GM10248 (cell line): ENCODE results near the gene TBC1D5.

Source experiments
- CTCF ChIA-PET: fragments of 300-600 bp; sonication (Branson Sonifier 250); formaldehyde crosslinking; extraction: SDS; loops from one replicate; lab custom pipeline; 2021; ENCODE audit warnings: antibody characterized with exemption; lab: Yijun Ruan, JAX
- POLR2A ChIA-PET: fragments of 350-650 bp; sonication (Branson Sonifier 250); formaldehyde crosslinking; extraction: SDS; loops from one replicate; lab custom pipeline; 2020; ENCODE audit warnings: antibody characterized with exemption; lab: Yijun Ruan, JAX
- DNase-seq: peaks from one replicate; pipeline ENCODE4 v3.0.0; 2012; ENCODE audit errors: extremely low spot score
- CTCF ChIP-seq: IDR thresholded peaks from 2 replicates; pipeline ENCODE4 v1.5.1; 2012; ENCODE audit warnings: mild to moderate bottlenecking, low read depth; ENCODE audit errors: extremely low read depth, missing control alignments, control extremely low read depth

Gene TBC1D5

GRCh38 chr3:17234382-17234781 lies 508.0 kb downstream of the TBC1D5 start:
- TF ChIP-seq CTCF, result no peak
- CTCF ChIA-PET, result interaction anchor here (0.8 to 4.3 kb wide), 5 partner anchors 9 to 633 kb away, joined by 3 to 37 read pairs (median 4); no protein-coding TSS in a partner anchor
- DNase-seq, result no peak
- POLR2A ChIA-PET, result no interaction called here

GRCh38 chr3:17233398-17233800 lies 509.0 kb downstream of the TBC1D5 start:
- DNase-seq, result peak; percentile 28
- ChIA-PET POLR2A (no interaction called here), CTCF (interaction anchor here (0.7 to 4.3 kb wide), 13 partner anchors 8 to 632 kb away, joined by 3 to 37 read pairs (median 4); no protein-coding TSS in a partner anchor)
- peak; percentile 60 for TF ChIP-seq CTCF

DNA sequence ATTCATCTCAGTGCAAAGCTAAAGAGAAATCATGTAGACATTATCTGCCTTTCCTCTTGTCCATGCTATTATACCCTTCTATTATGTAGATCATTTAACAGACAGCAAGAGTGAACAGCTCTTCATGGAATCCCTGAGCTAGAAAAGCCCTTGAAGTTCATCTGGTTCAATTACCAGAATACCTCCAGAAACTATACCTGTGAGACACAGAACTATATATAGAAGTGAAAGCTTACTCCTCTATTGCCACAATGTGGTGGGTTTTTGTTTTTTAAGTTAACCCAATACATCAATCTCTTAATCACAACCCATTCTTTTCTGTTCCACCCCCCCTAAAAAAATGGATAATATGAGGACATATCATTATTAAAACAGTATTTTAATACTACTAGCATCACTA lies 510.0 kb downstream of the TBC1D5 start:
- TF ChIP-seq CTCF, result no peak
- CTCF ChIA-PET, result interaction anchor here (0.9 to 4.3 kb wide), 20 partner anchors 8 to 942 kb away, joined by 3 to 37 read pairs (median 4); no protein-coding TSS in a partner anchor

GRCh38 chr3:17231537-17232261 lies 510.7 kb downstream of the TBC1D5 start:
- DNase-seq, result no peak
- CTCF ChIA-PET, result interaction anchor here (0.9 to 4.3 kb wide), 17 partner anchors 8 to 941 kb away, joined by 3 to 37 read pairs (median 4); no protein-coding TSS in a partner anchor
- no peak for TF ChIP-seq CTCF
- POLR2A ChIA-PET, result no interaction called here

More for the DNA sequence above, 510.0 kb downstream of the TBC1D5 start:
- POLR2A ChIA-PET, result no interaction called here
- no peak for DNase-seq

DNA sequence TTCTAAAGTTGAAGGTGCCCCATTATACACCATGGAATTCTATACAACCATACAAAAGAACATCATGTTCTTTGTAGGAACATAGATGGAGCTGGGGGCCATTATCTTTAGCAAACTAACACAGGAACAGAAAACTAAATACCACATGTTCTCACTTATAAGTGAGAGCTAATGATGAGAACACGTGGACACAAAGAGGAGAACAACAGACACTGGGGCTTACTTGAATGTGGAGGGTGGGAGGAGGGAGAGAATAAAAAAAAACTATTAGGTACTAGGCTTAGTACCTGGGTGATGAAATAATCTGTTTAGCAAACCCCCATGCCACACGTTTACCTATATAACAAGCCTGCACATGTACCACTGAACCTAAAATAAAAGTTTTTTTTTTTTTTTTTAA lies 515.0 kb downstream of the TBC1D5 start:
- ChIA-PET POLR2A (no interaction called here), CTCF (interaction anchor here (0.8 to 1.4 kb wide), 4 partner anchors 179 to 627 kb away, joined by 3 to 4 read pairs (median 3); no protein-coding TSS in a partner anchor)
- TF ChIP-seq CTCF, result no peak

DNA sequence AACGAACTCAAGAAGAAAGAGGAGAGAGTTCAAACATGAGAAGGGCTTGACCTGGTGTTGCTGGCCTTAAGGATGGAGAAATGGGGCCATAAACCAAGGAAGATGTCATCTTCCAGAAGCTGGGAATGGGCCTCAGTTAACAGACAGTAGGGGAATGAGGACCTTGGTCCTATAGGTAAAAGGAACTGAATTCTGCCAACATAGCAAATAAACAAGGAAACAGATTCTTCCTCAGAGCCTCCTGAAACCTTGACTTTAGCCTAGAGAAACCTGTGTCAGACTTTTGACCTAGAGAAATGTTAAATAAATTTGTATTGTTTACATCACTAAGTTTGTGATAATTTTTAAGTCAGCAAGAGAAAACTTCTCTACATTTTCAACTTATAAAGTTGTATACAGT lies 520.9 kb downstream of the TBC1D5 start:
- no peak for TF ChIP-seq CTCF
- ChIA-PET CTCF (no interaction called here), POLR2A (no interaction called here)

More for the DNA sequence above, 515.0 kb downstream of the TBC1D5 start:
- DNase-seq, result no peak

More for the DNA sequence above, 520.9 kb downstream of the TBC1D5 start:
- DNase-seq, result no peak
